Progenitor cell of endocrine pancreas (in vitro differentiated cells): ENCODE results near the gene NHERF2. TPM values are rescaled to one million over a fixed set of nuclear protein-coding genes. Genes with fewer than 3 reads are reported as not detected.

Experiments
- DNase-seq: peaks from one replicate; pipeline ENCODE4 v3.0.0; 2021; ENCODE audit warnings: low spot score; ENCODE audit not compliant: unreplicated experiment
- H3K27ac Mint-ChIP-seq: 2 replicates; pipeline ENCODE4 v1.8.0; 2021; ENCODE audit warnings: mild to moderate bottlenecking, moderate library complexity, mixed read lengths
- H3K27me3 Mint-ChIP-seq: 2 replicates; pipeline ENCODE4 v1.8.0; 2021; ENCODE audit warnings: mixed read lengths
- H3K36me3 Mint-ChIP-seq: 2 replicates; pipeline ENCODE4 v1.8.0; 2022; ENCODE audit warnings: mixed read lengths; ENCODE audit not compliant: insufficient read depth
- H3K4me1 Mint-ChIP-seq: 2 replicates; pipeline ENCODE4 v1.8.0; 2021; ENCODE audit warnings: low read depth, mixed read lengths
- H3K4me3 Mint-ChIP-seq: 2 replicates; pipeline ENCODE4 v1.8.0; 2021; ENCODE audit warnings: low read depth, mild to moderate bottlenecking, moderate library complexity, mixed read lengths
- H3K9me3 Mint-ChIP-seq: 2 replicates; pipeline ENCODE4 v1.8.0; 2021; ENCODE audit warnings: low read depth, mixed read lengths
- CTCF ChIP-seq: fragments of 200-600 bp; sonication (generic); IDR thresholded peaks from one replicate; pipeline ENCODE4 v1.5.0; 2021; ENCODE audit warnings: antibody characterized with exemption, mild to moderate bottlenecking; ENCODE audit not compliant: unreplicated experiment
- total RNA-seq: library from RNA; stranded (reverse); gene quantifications from 2 replicates; pipeline ENCODE4 v1.2.1, GENCODE V29; 2021

The NHERF2 gene
- total RNA-seq, 1 donor from 2014 or later: 8.4 TPM

- H3K27ac Mint-ChIP-seq: no peak overlapping the region
- H3K4me1 Mint-ChIP-seq: peaks cover 5% of the 10 kb centered on the region
- no peak for DNase-seq
- no peak for TF ChIP-seq CTCF
- peaks cover 1% of the 10 kb centered on the region for H3K36me3 Mint-ChIP-seq
- H3K4me3 Mint-ChIP-seq: no peak overlapping the region
- H3K27me3 Mint-ChIP-seq: no peaks in the 10 kb centered on the region
- H3K9me3 Mint-ChIP-seq: no peaks in the 10 kb centered on the region
These were observed 11.9 kb downstream of the NHERF2 start for GRCh38 chr16:2038382-2039231.

GRCh38 chr16:2039274-2040031 is 12.8 kb downstream of the NHERF2 start:
- peaks cover 5% of the 10 kb centered on the region for H3K4me1 Mint-ChIP-seq
- DNase-seq: no peak
- no peaks in the 10 kb centered on the region for H3K9me3 Mint-ChIP-seq
- TF ChIP-seq CTCF: no peak
- peak overlapping the region; percentile 54 for H3K27ac Mint-ChIP-seq
- no peaks in the 10 kb centered on the region for H3K27me3 Mint-ChIP-seq
- no peak overlapping the region for H3K4me3 Mint-ChIP-seq
- H3K36me3 Mint-ChIP-seq: peaks cover 1% of the 10 kb centered on the region

- no peaks in the 10 kb centered on the region for H3K27me3 Mint-ChIP-seq
- peaks cover 1% of the 10 kb centered on the region for H3K36me3 Mint-ChIP-seq
- no peak for DNase-seq
- H3K4me1 Mint-ChIP-seq: peaks cover 5% of the 10 kb centered on the region
- H3K4me3 Mint-ChIP-seq: no peak overlapping the region
- no peaks in the 10 kb centered on the region for H3K9me3 Mint-ChIP-seq
- no peak for TF ChIP-seq CTCF
- H3K27ac Mint-ChIP-seq: no peak overlapping the region
These were observed 13.5 kb downstream of the NHERF2 start for GRCh38 chr16:2040041-2040786.

- no peak overlapping the region for H3K27ac Mint-ChIP-seq
- H3K36me3 Mint-ChIP-seq: peaks cover 1% of the 10 kb centered on the region
- no peak for DNase-seq
- TF ChIP-seq CTCF: no peak
- no peaks in the 10 kb centered on the region for H3K9me3 Mint-ChIP-seq
- H3K4me1 Mint-ChIP-seq: peaks cover 5% of the 10 kb centered on the region
- H3K4me3 Mint-ChIP-seq: no peak overlapping the region
- H3K27me3 Mint-ChIP-seq: no peaks in the 10 kb centered on the region
These were observed 14.3 kb downstream of the NHERF2 start for GRCh38 chr16:2040787-2041522.
